ENCODE results near the gene PANX1. TPM values are rescaled to one million over a fixed set of nuclear protein-coding genes. Genes with fewer than 3 reads are reported as not detected.

The PANX1 gene
- total RNA-seq, 3 donors from 2014 or later: 7.5 to 19.2 (median 9.0) TPM

GRCh38 chr11:94147433-94147845, 18.8 kb downstream of the PANX1 start:
- Histone ChIP-seq H3K4me1 (ENCODE audit: low read depth) (no peaks in the 10 kb centered on the region), H3K9me3 (no peaks in the 10 kb centered on the region), H3K4me3 (no peak overlapping the region), H3K36me3 (ENCODE audit: low read depth) (no peaks in the 10 kb centered on the region)
- no peak for ATAC-seq
- no peak for DNase-seq
- TF ChIP-seq, protein P1, sequence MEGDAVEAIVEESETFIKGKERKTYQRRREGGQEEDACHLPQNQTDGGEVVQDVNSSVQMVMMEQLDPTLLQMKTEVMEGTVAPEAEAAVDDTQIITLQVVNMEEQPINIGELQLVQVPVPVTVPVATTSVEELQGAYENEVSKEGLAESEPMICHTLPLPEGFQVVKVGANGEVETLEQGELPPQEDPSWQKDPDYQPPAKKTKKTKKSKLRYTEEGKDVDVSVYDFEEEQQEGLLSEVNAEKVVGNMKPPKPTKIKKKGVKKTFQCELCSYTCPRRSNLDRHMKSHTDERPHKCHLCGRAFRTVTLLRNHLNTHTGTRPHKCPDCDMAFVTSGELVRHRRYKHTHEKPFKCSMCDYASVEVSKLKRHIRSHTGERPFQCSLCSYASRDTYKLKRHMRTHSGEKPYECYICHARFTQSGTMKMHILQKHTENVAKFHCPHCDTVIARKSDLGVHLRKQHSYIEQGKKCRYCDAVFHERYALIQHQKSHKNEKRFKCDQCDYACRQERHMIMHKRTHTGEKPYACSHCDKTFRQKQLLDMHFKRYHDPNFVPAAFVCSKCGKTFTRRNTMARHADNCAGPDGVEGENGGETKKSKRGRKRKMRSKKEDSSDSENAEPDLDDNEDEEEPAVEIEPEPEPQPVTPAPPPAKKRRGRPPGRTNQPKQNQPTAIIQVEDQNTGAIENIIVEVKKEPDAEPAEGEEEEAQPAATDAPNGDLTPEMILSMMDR (IDR thresholded peaks at IDR 0.05): no peak
- intact Hi-C loops (cut with DNase I, micrococcal nuclease): no loop called here

DNA sequence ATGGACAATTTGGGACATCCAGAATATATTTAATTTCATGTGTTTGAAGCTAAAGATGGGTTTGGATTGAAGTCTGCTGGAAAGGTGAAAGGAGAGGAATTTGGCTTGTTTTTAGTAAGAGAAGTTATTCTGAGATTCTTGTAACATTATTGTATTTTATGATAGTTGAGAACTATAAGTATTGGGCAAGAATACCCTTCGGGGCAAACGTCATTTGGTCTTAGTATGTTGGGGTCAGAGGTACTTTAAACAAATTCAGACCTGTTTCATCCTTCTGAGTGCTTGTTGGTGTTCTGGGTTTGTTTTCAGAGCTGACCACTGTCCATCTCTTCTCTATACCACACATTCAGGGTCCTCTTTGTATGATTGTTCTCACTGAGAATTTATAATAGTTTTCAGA, 19.5 kb downstream of the PANX1 start:
- Histone ChIP-seq H3K36me3 (ENCODE audit: low read depth) (no peaks in the 10 kb centered on the region), H3K9me3 (no peaks in the 10 kb centered on the region), H3K4me1 (ENCODE audit: low read depth) (no peaks in the 10 kb centered on the region), H3K4me3 (no peak overlapping the region)
- no peak for DNase-seq
- TF ChIP-seq, protein P1 (IDR thresholded peaks at IDR 0.05): no peak
- intact Hi-C loops (cut with DNase I, micrococcal nuclease): no loop called here
- ATAC-seq: no peak

DNA sequence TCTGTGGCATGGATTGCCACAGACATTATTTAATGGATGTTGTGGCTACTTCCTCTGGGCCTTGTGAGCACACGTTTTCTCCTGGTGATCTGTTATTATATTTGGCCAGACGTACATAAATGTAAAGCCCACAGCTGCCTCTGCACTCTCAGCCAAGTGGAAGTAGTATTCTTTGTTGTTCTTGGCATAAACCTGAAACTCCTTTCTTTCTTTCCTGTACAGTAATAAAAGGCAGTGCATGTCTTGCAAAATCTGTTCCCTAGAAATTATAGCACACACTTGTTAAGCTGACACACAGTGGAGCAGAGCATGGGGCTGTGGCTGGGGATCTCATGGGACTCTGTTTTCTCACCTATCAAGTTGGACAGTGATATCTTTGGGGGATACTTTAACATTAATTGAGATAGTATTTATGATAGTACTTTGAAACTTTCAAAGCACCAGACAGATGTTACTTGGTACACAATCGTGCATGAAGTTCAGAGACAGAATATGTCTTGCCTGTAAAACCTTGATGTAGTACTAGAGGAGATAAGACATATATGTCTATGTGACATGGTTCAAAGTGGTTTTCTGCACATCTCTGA, 20.9 kb downstream of the PANX1 start:
- Histone ChIP-seq H3K9me3 (no peaks in the 10 kb centered on the region), H3K4me3 (no peak overlapping the region), H3K4me1 (ENCODE audit: low read depth) (no peaks in the 10 kb centered on the region), H3K36me3 (ENCODE audit: low read depth) (no peaks in the 10 kb centered on the region)
- intact Hi-C loops (cut with DNase I, micrococcal nuclease): no loop called here
- ATAC-seq (peak; percentile 53), DNase-seq (no peak)
- TF ChIP-seq, protein P1 (IDR thresholded peaks at IDR 0.05): no peak

GRCh38 chr11:94150056-94150455, 21.4 kb downstream of the PANX1 start:
- TF ChIP-seq, protein P1 (IDR thresholded peaks at IDR 0.05): no peak
- intact Hi-C loops (cut with DNase I, micrococcal nuclease): no loop called here
- H3K9me3 ChIP-seq: no peaks in the 10 kb centered on the region
- no peak overlapping the region for H3K4me3 ChIP-seq
- no peaks in the 10 kb centered on the region for H3K36me3 ChIP-seq (ENCODE audit: low read depth)
- no peaks in the 10 kb centered on the region for H3K4me1 ChIP-seq (ENCODE audit: low read depth)
- DNase-seq: no peak
- ATAC-seq: no peak

DNA sequence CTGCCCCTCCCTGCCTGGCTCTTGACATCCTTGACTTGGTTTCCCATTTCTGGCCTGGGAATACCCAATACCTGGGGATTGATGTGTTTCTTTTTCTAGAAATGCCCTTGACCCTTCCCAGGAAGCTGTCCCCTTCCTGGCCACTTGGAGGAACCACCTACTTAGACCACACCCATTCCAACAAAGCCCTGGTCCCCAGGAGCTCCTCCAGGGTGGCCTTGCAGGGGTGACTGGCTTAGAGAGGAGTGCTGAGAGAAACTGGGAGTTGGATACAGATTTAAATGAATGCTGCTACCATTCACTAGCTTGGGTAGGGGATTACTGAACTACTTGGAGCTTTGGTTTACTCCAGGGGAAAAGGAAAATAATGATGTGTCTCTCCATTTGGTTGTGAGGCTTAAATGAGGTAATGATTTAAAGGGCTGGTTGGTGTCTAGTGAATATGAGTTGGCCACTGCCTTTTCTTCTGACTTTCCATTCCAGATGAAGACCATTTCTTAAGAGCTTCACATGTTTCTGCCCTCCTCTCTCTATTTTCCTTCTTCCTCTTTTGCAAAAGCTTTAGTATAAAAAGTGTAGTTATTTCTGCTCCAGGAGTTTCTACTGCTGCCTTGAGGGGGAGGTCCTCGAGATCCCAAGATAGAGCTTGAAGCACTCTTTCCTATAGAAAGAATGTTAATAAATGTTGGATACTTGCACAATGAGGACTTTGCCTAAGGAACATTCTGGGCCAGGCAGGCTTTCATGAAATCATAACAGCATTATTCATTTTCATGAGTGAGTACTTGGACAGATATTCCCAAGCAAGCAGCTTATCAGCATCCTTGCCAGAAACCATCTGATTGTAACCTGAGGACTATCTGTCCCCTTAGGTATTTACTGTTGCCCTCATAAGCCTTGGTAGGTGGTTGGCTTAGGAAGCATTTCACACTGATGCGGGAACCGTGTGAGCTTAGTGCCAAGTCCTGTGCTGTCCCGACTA, 22.4 kb downstream of the PANX1 start:
- Histone ChIP-seq H3K36me3 (ENCODE audit: low read depth) (no peaks in the 10 kb centered on the region), H3K9me3 (no peaks in the 10 kb centered on the region), H3K4me1 (ENCODE audit: low read depth) (no peaks in the 10 kb centered on the region), H3K4me3 (no peak overlapping the region)
- intact Hi-C loops (cut with DNase I, micrococcal nuclease): no loop called here
- no peak for DNase-seq
- TF ChIP-seq, protein P1 (IDR thresholded peaks at IDR 0.05): no peak
- ATAC-seq: no peak
